Stromal cell of bone marrow (primary cell): ENCODE data around the gene SERINC3.

Source experiments
- DNase-seq: peaks from one replicate; pipeline ENCODE4 v3.0.0-alpha.2; 2012; ENCODE audit warnings: low read depth

The SERINC3 gene

GRCh38 chr20:44532259-44532980 lies 10.6 kb upstream of the SERINC3 start:
- no peak for DNase-seq

DNA sequence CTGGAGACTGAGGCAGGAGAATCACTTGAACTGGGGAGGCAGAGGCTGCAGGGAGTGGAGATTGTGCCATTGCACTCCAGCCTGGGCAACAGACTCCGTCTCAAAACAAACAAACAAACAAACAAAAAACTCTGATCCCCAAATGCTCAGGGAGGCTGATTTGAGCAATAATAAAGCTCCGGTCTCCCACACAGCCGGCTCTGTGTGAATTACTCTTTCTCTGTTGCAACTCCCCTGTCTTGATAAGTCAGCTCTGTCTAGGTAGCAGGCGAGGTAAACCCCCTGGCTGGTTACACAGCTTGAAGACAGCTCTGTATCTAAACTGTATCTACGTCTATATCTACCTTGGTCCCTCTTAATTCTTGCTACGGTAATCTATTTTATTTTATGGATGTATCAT lies 6.4 kb upstream of the SERINC3 start:
- DNase-seq, result no peak

DNA sequence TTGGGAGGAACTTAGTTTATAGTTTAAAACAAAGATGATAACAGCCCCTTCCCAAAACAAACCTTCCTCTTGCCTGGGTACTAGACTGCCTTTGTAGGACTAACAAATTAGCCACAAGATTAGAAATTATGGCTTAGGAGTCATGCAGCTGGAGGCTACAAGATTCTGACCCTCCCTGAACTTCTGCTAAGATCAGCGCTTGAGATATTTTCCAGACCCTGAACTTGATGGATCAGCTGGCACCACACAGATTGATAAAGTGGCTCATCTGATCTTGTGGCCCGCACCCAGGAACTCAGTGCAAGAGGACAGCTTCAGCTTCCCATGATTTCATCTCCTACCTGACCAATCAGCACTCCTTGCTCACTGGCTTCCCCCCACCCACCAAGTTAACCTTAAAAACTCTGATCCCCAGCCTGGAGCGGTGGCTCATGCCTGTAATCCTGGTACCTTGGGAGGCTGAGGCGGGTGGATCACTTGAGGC lies 5.9 kb upstream of the SERINC3 start:
- DNase-seq, result no peak

GRCh38 chr20:44526129-44526528 lies 4.3 kb upstream of the SERINC3 start:
- no peak for DNase-seq

DNA sequence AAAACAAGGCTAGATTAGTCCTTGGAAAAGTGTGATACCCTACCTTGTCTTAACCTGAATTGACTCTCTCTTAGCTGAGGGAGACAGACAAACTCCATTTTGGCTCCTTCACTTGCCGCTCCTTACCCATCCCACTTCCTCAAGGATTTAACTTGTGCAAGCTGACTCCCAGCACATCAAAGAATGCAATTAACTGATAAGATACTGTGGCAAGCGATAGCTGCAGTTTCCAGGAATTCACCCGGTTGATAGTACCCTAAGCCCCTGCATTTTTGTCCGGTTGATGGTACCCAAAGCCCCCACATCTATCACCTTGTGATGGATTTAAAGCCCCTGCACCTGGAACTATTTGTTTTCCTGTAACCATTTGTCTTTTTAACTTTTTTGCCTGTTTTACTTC lies 1.9 kb upstream of the SERINC3 start:
- DNase-seq, result no peak

GRCh38 chr20:44522841-44523240 lies 971 bp upstream of the SERINC3 start:
- no peak for DNase-seq

DNA sequence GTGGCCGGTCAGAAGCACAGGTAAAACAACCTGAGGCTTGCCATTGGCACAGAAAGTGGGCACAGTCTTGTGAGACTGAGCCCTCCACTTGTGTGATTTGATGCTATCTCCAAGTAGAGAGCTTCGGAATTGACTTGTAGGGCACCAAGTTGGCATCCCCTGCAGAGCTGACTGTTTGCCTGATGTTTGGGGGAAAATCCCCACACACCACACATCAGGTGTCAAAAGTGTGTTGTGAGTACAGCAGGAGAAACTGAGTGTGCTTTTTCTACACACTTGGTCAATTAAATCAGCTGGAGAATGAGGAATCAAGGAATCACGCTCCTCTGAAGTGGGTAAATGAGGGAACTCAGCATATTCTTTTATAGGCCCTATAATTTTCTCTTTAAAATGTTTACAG lies 989 bp downstream of the SERINC3 start:
- DNase-seq, result no peak

- no peak for DNase-seq
Observed at GRCh38 chr20:44518248-44518647, 3.6 kb downstream of the SERINC3 start.

DNA sequence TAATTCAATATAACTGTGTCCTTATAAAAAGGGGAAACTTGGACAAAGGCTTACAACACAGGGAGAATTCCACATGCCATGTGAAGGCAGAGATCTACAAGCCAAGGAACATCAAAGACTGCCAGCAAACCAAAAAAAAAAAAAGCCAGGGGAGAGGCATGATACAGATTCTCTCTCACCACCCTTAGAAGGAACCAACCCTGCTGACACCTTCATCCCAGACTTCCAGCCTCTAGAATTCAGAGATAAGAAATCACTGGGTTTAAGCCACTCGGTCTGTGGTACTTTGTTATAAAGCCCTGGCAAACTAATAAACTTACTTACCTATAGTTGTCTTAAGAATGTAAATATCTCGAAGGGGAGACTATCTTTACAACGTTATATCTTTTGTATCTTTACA lies 4.4 kb downstream of the SERINC3 start:
- no peak for DNase-seq

DNA sequence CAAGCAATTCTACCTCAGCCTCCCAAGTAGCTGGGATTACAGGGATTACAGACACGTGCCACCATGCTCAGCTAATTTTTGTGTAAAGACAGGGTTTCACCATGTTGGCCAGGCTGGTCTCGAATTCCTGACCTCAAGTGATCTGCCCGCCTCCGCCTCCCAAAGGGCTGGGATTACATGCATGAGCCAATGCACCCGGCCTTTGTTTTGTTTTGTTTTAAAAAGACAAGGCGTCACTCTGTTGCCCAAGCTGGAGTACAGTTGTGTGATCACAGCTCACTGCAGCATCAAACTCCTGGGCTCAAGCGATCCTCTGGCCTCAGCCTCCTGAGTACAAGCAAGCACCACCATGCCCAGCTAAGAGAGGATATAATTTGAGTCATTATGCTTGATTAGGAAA lies 5.4 kb downstream of the SERINC3 start:
- DNase-seq, result peak; percentile 48

GRCh38 chr20:44513871-44514270 lies 8.0 kb downstream of the SERINC3 start:
- no peak for DNase-seq

DNA sequence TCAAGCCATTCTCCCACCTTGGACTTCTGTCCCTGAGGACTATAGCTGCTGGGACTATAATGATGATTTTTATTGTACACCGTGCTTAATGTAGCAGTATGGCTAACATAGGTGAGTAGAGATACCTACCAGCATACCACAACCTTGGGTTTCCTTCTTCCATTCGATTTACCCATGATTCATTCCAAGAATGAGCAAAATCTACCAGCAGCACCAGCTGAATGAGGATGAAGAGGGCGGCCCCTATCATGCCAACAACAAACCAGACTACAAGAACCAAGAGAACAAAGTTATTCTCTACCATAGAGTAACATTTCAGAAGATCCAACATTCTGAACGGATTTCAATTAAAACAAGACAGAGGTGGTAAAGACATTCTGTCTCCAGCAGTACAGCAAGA lies 12.1 kb downstream of the SERINC3 start:
- DNase-seq, result no peak

GRCh38 chr20:44504402-44505307 lies 17.2 kb downstream of the SERINC3 start:
- DNase-seq, result no peak

GRCh38 chr20:44502968-44503367 lies 18.9 kb downstream of the SERINC3 start:
- DNase-seq, result no peak

DNA sequence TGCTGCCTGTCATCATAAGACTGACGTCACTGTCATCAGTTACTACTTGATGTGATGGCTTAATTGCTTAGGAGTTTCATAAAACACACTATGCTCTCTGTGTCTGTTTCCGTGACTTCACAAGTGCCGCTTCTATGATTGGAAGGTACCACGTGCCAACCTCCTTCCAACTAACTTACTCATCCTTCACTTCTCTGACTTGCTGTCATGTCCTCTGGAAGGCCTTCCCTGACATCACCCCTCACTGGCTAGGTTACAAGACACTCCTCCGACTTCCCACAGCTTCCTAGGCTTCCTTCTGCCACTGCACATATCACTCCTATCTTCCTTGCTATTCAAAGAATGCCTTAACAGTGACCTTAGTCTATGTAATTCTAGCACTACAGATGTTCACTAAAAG lies 20.4 kb downstream of the SERINC3 start:
- DNase-seq, result peak; percentile 55

DNA sequence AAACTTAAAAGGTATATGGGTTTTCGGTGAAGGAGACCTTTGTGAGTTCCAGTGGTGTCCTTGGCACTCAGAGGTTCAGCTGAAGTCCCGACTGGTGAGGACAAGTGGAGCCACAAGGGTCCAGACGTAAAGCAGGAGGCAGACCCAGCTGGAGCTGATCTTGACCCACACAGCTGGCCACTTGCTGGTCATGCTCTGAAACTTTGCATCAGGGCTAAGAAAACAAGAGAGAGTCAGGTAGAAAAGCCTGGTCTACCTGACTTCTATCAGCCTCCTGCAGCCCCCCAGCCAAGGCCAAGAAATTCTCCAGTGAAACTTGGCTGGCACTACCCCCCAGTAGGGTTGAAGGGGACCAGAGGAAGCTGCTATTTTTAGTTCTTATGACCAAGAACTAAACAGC lies 21.6 kb downstream of the SERINC3 start:
- DNase-seq, result no peak

GRCh38 chr20:44497761-44498160 lies 24.1 kb downstream of the SERINC3 start:
- DNase-seq, result no peak

DNA sequence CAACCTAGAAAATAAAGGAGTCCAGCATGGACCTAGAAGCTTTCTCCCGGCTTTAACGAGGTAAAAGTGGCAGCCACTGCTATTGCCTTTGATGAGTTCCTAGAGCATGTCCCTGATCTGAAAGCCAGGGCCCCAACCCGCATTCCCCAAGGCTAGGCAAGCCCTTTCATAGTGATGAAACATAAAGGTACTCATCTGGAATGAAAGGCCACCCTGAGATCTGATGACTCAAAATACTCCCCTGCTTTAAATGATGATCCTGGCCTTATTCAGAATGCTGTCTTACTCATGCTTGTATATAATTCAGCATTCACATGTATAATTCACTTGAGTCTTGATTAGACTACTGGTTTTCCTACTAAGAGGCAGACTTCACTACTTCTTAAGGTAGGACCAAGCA lies 24.9 kb downstream of the SERINC3 start:
- DNase-seq, result peak; percentile 63

DNA sequence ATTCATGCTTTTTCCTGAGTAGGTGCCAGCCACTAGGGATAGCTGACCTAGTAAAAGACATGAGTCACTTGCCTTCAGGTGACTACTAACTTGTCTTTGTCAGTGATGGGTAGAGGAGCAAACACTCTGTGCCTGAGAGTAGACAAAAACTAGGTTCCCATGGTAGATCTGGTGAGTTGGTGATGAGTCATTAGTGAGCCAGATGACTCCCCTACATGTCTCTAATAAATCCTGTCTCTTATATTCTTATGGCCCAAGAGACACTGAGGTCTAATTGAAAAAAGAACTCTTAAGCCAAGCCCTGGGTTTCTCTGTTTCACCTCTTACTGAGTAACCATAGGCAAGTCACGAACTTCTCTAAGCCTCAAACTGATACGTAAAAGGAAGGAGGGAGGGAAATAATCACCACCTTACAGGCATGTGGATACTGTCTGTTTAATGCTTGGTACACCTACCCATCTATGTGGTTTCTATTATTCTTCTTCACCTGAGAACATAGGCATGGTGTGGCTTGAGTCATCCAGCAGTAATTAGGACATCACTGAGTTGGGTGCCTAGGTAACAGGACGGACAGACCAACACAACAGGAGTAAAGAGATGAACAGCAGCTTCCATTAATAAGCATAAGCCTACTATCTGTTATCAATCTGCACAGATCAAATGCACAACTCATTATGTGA lies 25.9 kb downstream of the SERINC3 start:
- DNase-seq, result peak; percentile 93

DNA sequence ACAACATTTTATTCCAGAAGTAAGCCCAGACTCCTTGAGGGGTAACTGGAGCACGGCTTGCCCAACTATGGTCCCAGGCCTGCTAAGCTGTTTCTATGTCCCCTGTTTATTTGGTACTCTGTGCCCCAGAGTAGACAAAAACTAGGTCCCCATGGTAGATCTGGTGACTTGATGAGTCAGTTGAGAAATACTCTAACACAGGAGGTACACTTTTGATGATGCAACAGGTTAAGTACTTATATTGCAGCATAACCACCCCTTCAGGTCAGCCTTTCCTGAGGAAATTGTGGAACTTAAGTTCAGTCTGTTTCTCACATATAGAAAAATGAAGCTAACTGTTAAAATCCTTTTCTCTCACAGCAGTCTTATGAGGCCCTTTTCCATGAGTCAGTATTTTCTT lies 26.6 kb downstream of the SERINC3 start:
- no peak for DNase-seq

DNA sequence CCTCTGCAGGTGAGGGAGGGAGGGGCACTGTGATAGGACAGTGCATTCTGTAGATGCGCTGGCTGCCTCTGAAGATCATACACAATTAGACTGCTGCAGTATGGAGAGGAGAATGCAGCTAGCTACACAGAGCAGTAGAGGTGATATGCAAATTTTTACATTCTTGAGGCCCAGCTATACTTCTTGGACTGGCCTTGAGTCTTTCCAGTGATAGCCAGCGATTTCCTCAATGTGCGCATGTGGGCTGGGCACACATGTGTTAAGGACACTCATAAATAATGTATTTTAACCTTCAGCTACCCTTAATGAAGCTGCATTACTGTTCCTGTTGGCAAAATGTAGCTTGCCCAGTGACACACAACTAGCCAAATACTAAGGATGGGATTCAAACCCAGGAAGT lies 27.2 kb downstream of the SERINC3 start:
- no peak for DNase-seq

- peak; percentile 63 for DNase-seq
Observed at GRCh38 chr20:44494266-44494665, 27.6 kb downstream of the SERINC3 start.
